GM12865 (cell line): ENCODE results near the gene CTNNA1.

Experiments used
- DNase-seq: peaks from one replicate; pipeline ENCODE4 v3.0.0; 2010; ENCODE audit warnings: low read depth
- H3K4me3 ChIP-seq: 2 replicates; pipeline ENCODE4 v1.5.1; 2011; ENCODE audit warnings: mild to moderate bottlenecking, low read depth, low read length, control low read depth
- CTCF ChIP-seq: IDR thresholded peaks from 2 replicates; pipeline ENCODE4 v1.5.1; 2011; ENCODE audit warnings: low read length, control low read depth, low read depth, inconsistent platforms; ENCODE audit not compliant: insufficient read depth; ENCODE audit errors: missing control alignments

Gene CTNNA1

GRCh38 chr5:138889994-138890393 is 136.8 kb downstream of the CTNNA1 start:
- no peak for DNase-seq
- H3K4me3 ChIP-seq = no peak overlapping the region
- no peak for TF ChIP-seq CTCF

- no peak overlapping the region for H3K4me3 ChIP-seq
- no peak for TF ChIP-seq CTCF
- no peak for DNase-seq
Observed at GRCh38 chr5:138890644-138891043, 137.4 kb downstream of the CTNNA1 start.

- H3K4me3 ChIP-seq = no peak overlapping the region
- no peak for DNase-seq
- TF ChIP-seq CTCF = no peak
Observed at GRCh38 chr5:138895918-138896317, 142.7 kb downstream of the CTNNA1 start.

GRCh38 chr5:138898299-138898698 is 145.1 kb downstream of the CTNNA1 start:
- TF ChIP-seq CTCF = no peak
- DNase-seq = no peak
- H3K4me3 ChIP-seq = no peak overlapping the region

GRCh38 chr5:138898742-138899141 is 145.5 kb downstream of the CTNNA1 start:
- H3K4me3 ChIP-seq = no peak overlapping the region
- TF ChIP-seq CTCF = no peak
- DNase-seq = no peak

GRCh38 chr5:138900281-138900965 is 147.2 kb downstream of the CTNNA1 start:
- no peak overlapping the region for H3K4me3 ChIP-seq
- no peak for TF ChIP-seq CTCF
- no peak for DNase-seq

GRCh38 chr5:138901716-138902115 is 148.5 kb downstream of the CTNNA1 start:
- DNase-seq = no peak
- no peak overlapping the region for H3K4me3 ChIP-seq
- no peak for TF ChIP-seq CTCF
